GM12864 (cell line): ENCODE measurements around the gene DUSP22.

ENCODE experiments used
- DNase-seq: peaks from one replicate; pipeline ENCODE4 v3.0.0-alpha.2; 2011; ENCODE audit warnings: low read depth
- H3K4me3 ChIP-seq: 2 replicates; pipeline ENCODE4 v1.5.1; 2011; ENCODE audit warnings: mild to moderate bottlenecking, low read depth, low read length, control low read depth
- CTCF ChIP-seq: IDR thresholded peaks from 2 replicates; pipeline ENCODE4 v1.5.1; 2011; ENCODE audit warnings: low read depth, mild to moderate bottlenecking, moderate library complexity, low read length, control low read depth, inconsistent platforms; ENCODE audit errors: missing control alignments

The DUSP22 gene

GRCh38 chr6:313917-314316 lies 21.6 kb downstream of the DUSP22 start:
- TF ChIP-seq CTCF: no peak
- DNase-seq: no peak
- H3K4me3 ChIP-seq: no peak overlapping the region

- H3K4me3 ChIP-seq: no peak overlapping the region
- no peak for DNase-seq
- no peak for TF ChIP-seq CTCF
Measured at GRCh38 chr6:314377-314776, 22.1 kb downstream of the DUSP22 start.

- no peak overlapping the region for H3K4me3 ChIP-seq
- no peak for TF ChIP-seq CTCF
- no peak for DNase-seq
Measured at GRCh38 chr6:315226-315625, 22.9 kb downstream of the DUSP22 start.

- TF ChIP-seq CTCF: no peak
- H3K4me3 ChIP-seq: no peak overlapping the region
- peak; percentile 75 for DNase-seq
Measured at GRCh38 chr6:315921-316752, 23.9 kb downstream of the DUSP22 start.

- TF ChIP-seq CTCF: no peak
- DNase-seq: no peak
- H3K4me3 ChIP-seq: no peak overlapping the region
Measured at GRCh38 chr6:316753-317038, 24.4 kb downstream of the DUSP22 start.

GRCh38 chr6:317060-317447 lies 24.8 kb downstream of the DUSP22 start:
- TF ChIP-seq CTCF: no peak
- no peak overlapping the region for H3K4me3 ChIP-seq
- no peak for DNase-seq
